HFFc6 (cell line): ENCODE data around the gene METTL17. TPM values are rescaled to one million over a fixed set of nuclear protein-coding genes. Genes with fewer than 3 reads are reported as not detected.

Experiments used
- DNase-seq: peaks from one replicate; pipeline ENCODE4 v3.0.0-alpha.2; 2018
- H3K27ac Mint-ChIP-seq: 2 replicates; pipeline ENCODE4 v1.8.0; 2020; ENCODE audit warnings: mild to moderate bottlenecking, mixed read lengths
- H3K27me3 Mint-ChIP-seq: 2 replicates; pipeline ENCODE4 v1.8.0; 2021; ENCODE audit warnings: mild to moderate bottlenecking, moderate library complexity, mixed read lengths; ENCODE audit not compliant: insufficient read depth
- H3K36me3 Mint-ChIP-seq: 2 replicates; pipeline ENCODE4 v1.8.0; 2021; ENCODE audit warnings: low read depth, mixed read lengths
- H3K4me1 Mint-ChIP-seq: 2 replicates; pipeline ENCODE4 v1.8.0; 2020; ENCODE audit warnings: low read depth, mixed read lengths
- H3K4me3 Mint-ChIP-seq: 2 replicates; pipeline ENCODE4 v1.8.0; 2020; ENCODE audit warnings: mild to moderate bottlenecking, moderate library complexity, mixed read lengths
- H3K9me3 Mint-ChIP-seq: 2 replicates; pipeline ENCODE4 v1.8.0; 2020; ENCODE audit warnings: mild to moderate bottlenecking, mixed read lengths
- CTCF ChIP-seq: fragments of 200-600 bp; sonication (generic); IDR thresholded peaks from 2 replicates; pipeline ENCODE4 v1.5.0; 2021; ENCODE audit warnings: antibody characterized with exemption, mild to moderate bottlenecking
- total RNA-seq, 6 experiments: library from RNA; stranded (reverse); fragmentation: NEBNext Ultra II Directional; extraction: Animal tissue kit (Norgen Biotek cat#: 25700); gene quantifications; 2 replicates in 1 of 6; 3 replicates in 5 of 6; pipeline ENCODE4 v1.2.3, GENCODE V29; 2021

The METTL17 gene
- total RNA-seq, 6 experiments from 2014 or later = 29.3 to 34.0 (median 32.7) TPM

- no peak overlapping the region for H3K4me3 Mint-ChIP-seq
- no peaks in the 10 kb centered on the region for H3K9me3 Mint-ChIP-seq
- peaks cover 9% of the 10 kb centered on the region for H3K27me3 Mint-ChIP-seq
- DNase-seq = no peak
- TF ChIP-seq CTCF = no peak
- no peaks in the 10 kb centered on the region for H3K36me3 Mint-ChIP-seq
- H3K27ac Mint-ChIP-seq = no peak overlapping the region
- no peaks in the 10 kb centered on the region for H3K4me1 Mint-ChIP-seq
These were observed 21.4 kb downstream of the METTL17 start for GRCh38 chr14:21011136-21011535.

DNA sequence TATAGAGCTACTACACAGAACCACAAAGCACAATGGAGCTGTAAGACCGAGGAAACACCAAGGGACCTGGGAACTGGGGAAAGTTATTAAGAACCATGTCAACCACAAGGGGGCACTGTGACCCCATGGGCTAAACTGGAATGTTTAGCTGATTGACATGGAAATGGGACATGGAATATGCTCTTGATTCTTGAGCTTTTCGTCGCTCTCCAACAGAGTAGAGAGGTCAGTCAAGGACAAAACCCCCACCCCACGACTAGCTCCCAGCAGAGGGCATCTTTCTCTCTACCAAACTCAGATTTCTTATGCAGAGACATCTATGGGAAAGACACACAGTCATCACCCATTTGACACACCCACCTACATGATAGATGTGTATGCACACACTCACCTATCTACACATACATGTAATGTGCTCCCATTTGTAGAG is 25.0 kb downstream of the METTL17 start:
- Mint-ChIP-seq H3K36me3 (no peaks in the 10 kb centered on the region), H3K4me3 (no peak overlapping the region), H3K4me1 (peaks cover 6% of the 10 kb centered on the region), H3K9me3 (no peaks in the 10 kb centered on the region), H3K27me3 (peaks cover 11% of the 10 kb centered on the region), H3K27ac (no peak overlapping the region)
- TF ChIP-seq CTCF = peak; percentile 97
- DNase-seq = peak; percentile 67

DNA sequence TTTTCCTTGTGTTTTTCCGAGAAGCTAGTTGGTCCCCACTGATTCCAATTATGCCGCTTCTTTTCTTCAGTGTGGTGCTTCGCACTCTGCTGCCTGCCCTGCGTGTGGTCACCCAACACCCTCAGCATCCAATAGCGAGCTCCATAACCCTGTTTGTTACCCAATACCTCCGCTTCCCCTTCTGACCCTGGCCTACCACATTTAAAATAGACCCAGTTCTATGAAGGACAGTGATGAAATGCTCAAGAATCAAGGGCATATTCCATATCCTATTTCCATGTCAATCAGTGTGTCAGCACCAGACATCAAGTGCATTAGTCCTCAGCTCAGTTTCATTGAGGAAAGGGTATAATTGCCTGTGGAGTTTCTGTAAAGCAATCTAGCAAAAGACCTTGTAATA is 25.5 kb downstream of the METTL17 start:
- Mint-ChIP-seq H3K36me3 (no peaks in the 10 kb centered on the region), H3K27ac (no peak overlapping the region), H3K9me3 (no peaks in the 10 kb centered on the region), H3K27me3 (peaks cover 12% of the 10 kb centered on the region), H3K4me1 (peaks cover 6% of the 10 kb centered on the region), H3K4me3 (no peak overlapping the region)
- no peak for DNase-seq
- TF ChIP-seq CTCF = no peak

GRCh38 chr14:21016413-21017190 is 26.8 kb downstream of the METTL17 start:
- no peak for DNase-seq
- H3K27me3 Mint-ChIP-seq = peaks cover 23% of the 10 kb centered on the region
- no peak for TF ChIP-seq CTCF
- no peak overlapping the region for H3K4me3 Mint-ChIP-seq
- peaks cover 6% of the 10 kb centered on the region for H3K4me1 Mint-ChIP-seq
- no peaks in the 10 kb centered on the region for H3K9me3 Mint-ChIP-seq
- no peak overlapping the region for H3K27ac Mint-ChIP-seq
- H3K36me3 Mint-ChIP-seq = no peaks in the 10 kb centered on the region

DNA sequence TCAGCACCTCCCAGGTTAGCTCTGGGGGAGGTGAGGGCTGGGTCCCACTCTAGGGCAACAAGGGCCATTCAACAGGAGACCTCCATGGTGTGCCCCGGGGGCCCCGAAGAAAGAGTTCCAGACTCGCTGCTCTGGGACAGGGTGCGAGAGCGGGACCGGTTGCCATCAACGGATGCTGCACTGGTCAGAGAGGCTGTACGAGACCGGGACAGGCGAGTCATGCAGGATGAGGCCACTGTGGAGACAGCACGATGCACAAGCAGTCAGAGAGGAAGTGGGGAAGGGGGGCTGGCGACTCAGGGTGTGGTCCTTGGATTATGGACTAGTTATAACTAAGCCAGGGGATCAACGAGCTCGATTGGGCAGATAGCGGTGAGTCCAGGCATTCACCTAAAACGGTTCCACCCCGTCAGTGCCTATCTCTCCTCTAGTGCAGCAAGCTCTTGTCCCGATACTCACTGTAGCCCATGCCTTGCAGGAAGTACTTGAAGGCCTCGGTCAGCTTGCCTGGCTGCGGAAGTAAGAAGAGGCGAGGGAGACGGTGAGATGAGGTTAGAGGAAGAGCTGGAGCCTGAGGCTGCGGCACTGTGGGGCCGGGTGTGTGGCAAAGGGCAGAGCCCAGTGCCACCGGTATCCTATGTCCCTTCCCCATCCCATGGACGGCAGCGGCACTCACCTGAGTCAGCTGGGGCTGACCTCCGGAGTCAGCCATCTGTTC is 27.9 kb downstream of the METTL17 start:
- no peak for TF ChIP-seq CTCF
- Mint-ChIP-seq H3K27me3 (peaks cover 29% of the 10 kb centered on the region), H3K4me3 (no peak overlapping the region), H3K27ac (no peak overlapping the region), H3K4me1 (peaks cover 6% of the 10 kb centered on the region), H3K9me3 (no peaks in the 10 kb centered on the region), H3K36me3 (no peaks in the 10 kb centered on the region)
- DNase-seq = no peak
